HL-60 (cell line): Measurements from ENCODE around the gene CNIH3.
A peak's percentile ranks its signal among the peaks of the same experiment; 100 is the strongest.

Source experiments
- DNase-seq, 2 experiments: peaks; one replicate each; pipeline ENCODE4 v3.0.0-alpha.2; 2010 to 2020; ENCODE audit warnings: low read depth in 1 of 2, low spot score in 1 of 2
- H3K27ac ChIP-seq: fragments of 250-450 bp; sonication (Bioruptor Pico); replicated peaks from 2 replicates; pipeline ENCODE4 v1.5.1; 2020; ENCODE audit warnings: mild to moderate bottlenecking, moderate library complexity
- H3K27me3 ChIP-seq: fragments of 250-450 bp; sonication (Bioruptor Pico); 2 replicates; pipeline ENCODE4 v1.5.1; 2021; ENCODE audit warnings: mild to moderate bottlenecking, moderate library complexity; ENCODE audit not compliant: insufficient read depth, poor library complexity, severe bottlenecking
- H3K4me3 ChIP-seq: replicated peaks from 2 replicates; pipeline ENCODE4 v1.5.1; 2011; ENCODE audit warnings: mild to moderate bottlenecking, control low read depth, low read length; ENCODE audit not compliant: insufficient read depth
- GABPA ChIP-seq: IDR thresholded peaks from 2 replicates; pipeline ENCODE4 v1.6.1; 2012; ENCODE audit warnings: low read depth
- POLR2AphosphoS5 ChIP-seq: IDR thresholded peaks from 2 replicates; pipeline ENCODE4 v1.6.1; 2012; ENCODE audit warnings: low read depth
- SPI1 ChIP-seq: IDR thresholded peaks from 2 replicates; pipeline ENCODE4 v1.6.1; 2012; ENCODE audit warnings: low read depth, mild to moderate bottlenecking, borderline replicate concordance
- TF ChIP-seq, protein P1 (sequence below): IDR thresholded peaks from 2 replicates; pipeline ENCODE4 v1.6.1; 2012; ENCODE audit warnings: low read depth; ENCODE audit not compliant: insufficient replicate concordance
- TF ChIP-seq, protein P2 (sequence below): IDR thresholded peaks from one replicate; pipeline ENCODE4 v1.5.1; 2011; ENCODE audit warnings: low read length, control low read depth, inconsistent platforms; ENCODE audit not compliant: insufficient read depth

The CNIH3 gene

DNA sequence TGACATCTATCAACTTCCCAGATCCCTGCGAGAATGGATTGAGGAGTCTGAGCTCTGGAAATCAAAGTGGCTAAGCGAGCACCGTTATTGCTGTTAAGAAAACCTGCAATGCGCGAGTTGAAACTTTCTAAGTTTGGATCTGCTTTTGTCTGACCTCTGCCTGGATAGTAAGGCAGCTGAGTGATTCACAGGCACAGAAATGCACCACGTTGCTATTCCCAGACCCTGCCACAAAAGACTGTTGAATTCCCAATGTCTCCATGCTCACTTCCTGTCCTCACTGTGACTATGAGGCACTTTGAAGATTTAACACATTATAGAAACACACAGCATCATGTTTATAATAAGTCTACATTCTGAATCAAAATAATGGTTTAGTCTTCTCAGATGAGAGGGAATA is 27.1 kb upstream of the CNIH3 start:
- no peak overlapping the region for H3K27ac ChIP-seq
- H3K27me3 ChIP-seq: no peaks in the 10 kb centered on the region
- TF ChIP-seq, protein P1, sequence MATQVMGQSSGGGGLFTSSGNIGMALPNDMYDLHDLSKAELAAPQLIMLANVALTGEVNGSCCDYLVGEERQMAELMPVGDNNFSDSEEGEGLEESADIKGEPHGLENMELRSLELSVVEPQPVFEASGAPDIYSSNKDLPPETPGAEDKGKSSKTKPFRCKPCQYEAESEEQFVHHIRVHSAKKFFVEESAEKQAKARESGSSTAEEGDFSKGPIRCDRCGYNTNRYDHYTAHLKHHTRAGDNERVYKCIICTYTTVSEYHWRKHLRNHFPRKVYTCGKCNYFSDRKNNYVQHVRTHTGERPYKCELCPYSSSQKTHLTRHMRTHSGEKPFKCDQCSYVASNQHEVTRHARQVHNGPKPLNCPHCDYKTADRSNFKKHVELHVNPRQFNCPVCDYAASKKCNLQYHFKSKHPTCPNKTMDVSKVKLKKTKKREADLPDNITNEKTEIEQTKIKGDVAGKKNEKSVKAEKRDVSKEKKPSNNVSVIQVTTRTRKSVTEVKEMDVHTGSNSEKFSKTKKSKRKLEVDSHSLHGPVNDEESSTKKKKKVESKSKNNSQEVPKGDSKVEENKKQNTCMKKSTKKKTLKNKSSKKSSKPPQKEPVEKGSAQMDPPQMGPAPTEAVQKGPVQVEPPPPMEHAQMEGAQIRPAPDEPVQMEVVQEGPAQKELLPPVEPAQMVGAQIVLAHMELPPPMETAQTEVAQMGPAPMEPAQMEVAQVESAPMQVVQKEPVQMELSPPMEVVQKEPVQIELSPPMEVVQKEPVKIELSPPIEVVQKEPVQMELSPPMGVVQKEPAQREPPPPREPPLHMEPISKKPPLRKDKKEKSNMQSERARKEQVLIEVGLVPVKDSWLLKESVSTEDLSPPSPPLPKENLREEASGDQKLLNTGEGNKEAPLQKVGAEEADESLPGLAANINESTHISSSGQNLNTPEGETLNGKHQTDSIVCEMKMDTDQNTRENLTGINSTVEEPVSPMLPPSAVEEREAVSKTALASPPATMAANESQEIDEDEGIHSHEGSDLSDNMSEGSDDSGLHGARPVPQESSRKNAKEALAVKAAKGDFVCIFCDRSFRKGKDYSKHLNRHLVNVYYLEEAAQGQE: no peak
- TF ChIP-seq SPI1 (no peak), POLR2AphosphoS5 (no peak), GABPA (no peak)
- TF ChIP-seq, protein P2, sequence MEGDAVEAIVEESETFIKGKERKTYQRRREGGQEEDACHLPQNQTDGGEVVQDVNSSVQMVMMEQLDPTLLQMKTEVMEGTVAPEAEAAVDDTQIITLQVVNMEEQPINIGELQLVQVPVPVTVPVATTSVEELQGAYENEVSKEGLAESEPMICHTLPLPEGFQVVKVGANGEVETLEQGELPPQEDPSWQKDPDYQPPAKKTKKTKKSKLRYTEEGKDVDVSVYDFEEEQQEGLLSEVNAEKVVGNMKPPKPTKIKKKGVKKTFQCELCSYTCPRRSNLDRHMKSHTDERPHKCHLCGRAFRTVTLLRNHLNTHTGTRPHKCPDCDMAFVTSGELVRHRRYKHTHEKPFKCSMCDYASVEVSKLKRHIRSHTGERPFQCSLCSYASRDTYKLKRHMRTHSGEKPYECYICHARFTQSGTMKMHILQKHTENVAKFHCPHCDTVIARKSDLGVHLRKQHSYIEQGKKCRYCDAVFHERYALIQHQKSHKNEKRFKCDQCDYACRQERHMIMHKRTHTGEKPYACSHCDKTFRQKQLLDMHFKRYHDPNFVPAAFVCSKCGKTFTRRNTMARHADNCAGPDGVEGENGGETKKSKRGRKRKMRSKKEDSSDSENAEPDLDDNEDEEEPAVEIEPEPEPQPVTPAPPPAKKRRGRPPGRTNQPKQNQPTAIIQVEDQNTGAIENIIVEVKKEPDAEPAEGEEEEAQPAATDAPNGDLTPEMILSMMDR: no peak
- no peak for DNase-seq
- no peak overlapping the region for H3K4me3 ChIP-seq

DNA sequence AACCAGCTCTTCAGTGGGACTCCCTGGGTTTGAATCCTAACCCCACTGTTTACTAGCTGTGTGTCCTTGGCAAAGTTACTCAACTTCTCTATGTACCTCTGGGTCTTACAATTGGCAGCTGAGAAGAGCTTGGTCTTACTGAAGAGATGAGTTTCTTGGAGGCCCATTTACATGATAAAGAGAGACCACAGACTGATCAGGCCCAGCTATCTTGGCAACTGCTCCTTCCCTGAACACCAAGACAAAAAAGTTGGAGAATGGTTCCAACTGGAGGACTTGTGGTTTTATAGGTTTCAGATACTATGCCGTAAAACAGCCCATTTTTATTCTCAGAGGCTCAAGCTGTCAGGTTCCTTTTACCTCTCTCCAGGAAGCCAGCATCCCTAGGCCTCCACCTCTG is 24.8 kb upstream of the CNIH3 start:
- no peak overlapping the region for H3K27ac ChIP-seq
- H3K27me3 ChIP-seq: no peaks in the 10 kb centered on the region
- no peak for DNase-seq
- H3K4me3 ChIP-seq: no peak overlapping the region
- no peak for TF ChIP-seq POLR2AphosphoS5
- no peak for TF ChIP-seq GABPA
- TF ChIP-seq, protein P2: no peak
- no peak for TF ChIP-seq SPI1
- TF ChIP-seq, protein P1: no peak

DNA sequence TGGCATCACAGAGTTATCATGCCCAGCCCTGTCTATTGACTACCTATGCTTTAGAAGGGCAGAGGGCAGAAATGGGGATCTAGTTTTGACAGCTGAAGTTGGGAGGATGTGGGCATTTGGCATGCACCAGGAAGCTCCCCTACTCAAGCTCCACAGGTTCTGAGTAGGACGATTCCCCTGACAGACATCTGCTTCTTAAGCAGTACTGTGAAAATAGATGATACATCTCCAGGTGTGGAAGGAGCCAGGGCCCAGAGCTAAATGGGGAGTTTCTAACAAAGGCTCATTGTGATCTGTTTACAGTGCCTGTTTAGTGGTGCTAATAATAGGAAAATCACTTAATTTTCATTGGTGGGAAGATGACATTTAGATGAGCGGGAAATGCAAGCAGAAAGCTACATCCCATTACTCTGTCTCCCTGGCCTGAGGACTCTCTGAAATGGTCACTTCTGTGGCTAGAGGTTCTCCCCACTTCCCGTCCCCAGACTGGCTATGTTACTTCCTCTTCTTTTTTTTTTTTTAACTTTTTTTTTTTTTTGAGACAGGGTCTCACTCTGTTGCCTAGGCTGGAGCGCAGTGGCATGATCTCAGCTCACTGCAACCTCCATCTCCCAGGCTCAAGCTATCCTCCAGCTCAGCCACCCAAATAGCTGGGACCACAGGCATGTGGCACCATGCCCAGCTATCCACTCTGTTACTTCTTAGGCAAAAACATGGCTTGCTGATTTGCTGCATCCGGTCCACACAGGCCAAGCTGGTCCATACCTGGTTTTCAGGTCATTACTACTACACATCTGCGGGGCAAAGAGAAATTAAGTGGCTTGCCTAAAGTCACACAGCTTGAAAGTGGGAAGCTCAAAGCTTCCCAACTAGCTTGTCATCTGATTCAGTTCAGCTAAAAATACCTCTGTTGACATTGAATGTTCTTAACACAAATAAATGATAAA is 23.2 kb upstream of the CNIH3 start:
- TF ChIP-seq, protein P1: no peak
- TF ChIP-seq POLR2AphosphoS5 (no peak), GABPA (no peak), SPI1 (peak; percentile 68)
- H3K27me3 ChIP-seq: no peaks in the 10 kb centered on the region
- H3K4me3 ChIP-seq: no peak overlapping the region
- peak; percentile 35 to 53 for DNase-seq
- no peak overlapping the region for H3K27ac ChIP-seq
